Mesendoderm (in vitro differentiated cells): ENCODE data around the gene SAP30BP. TPM values are rescaled to one million over a fixed set of nuclear protein-coding genes. Genes with fewer than 3 reads are reported as not detected.

ENCODE experiments used
- DNase-seq: peaks from one replicate; pipeline ENCODE4 v3.0.0; 2013
- H2AK5ac ChIP-seq: 2 replicates; pipeline ENCODE4 v1.6.1; 2013; ENCODE audit warnings: low read length, inconsistent platforms
- H2BK120ac ChIP-seq: 2 replicates; pipeline ENCODE4 v1.6.1; 2013; ENCODE audit warnings: low read depth, mild to moderate bottlenecking, low read length, moderate library complexity, mixed read lengths
- H2BK15ac ChIP-seq: replicated peaks from 2 replicates; pipeline ENCODE4 v1.6.1; 2013; ENCODE audit warnings: low read depth, mild to moderate bottlenecking, moderate library complexity
- H2BK5ac ChIP-seq: 2 replicates; pipeline ENCODE4 v1.6.1; 2013; ENCODE audit warnings: low read length, inconsistent platforms
- H3K18ac ChIP-seq: 2 replicates; pipeline ENCODE4 v1.6.1; 2013; ENCODE audit warnings: mild to moderate bottlenecking, low read length, mixed read lengths
- H3K23ac ChIP-seq: one replicate; pipeline ENCODE4 v1.6.1; 2013; ENCODE audit warnings: low read length
- H3K27ac ChIP-seq: 2 replicates; pipeline ENCODE4 v1.5.1; 2013; ENCODE audit warnings: low read depth, mild to moderate bottlenecking, inconsistent platforms, low read length, moderate library complexity
- H3K27me3 ChIP-seq: 2 replicates; pipeline ENCODE4 v1.6.1; 2013; ENCODE audit warnings: low read length, control low read depth, mild to moderate bottlenecking, inconsistent platforms; ENCODE audit not compliant: insufficient read depth, poor library complexity
- H3K36me3 ChIP-seq: 2 replicates; pipeline ENCODE4 v1.6.1; 2013; ENCODE audit warnings: low read length, inconsistent platforms; ENCODE audit not compliant: control insufficient read depth, insufficient read depth
- H3K4ac ChIP-seq: one replicate; pipeline ENCODE4 v1.6.1; 2013; ENCODE audit warnings: low read depth, mild to moderate bottlenecking, low read length, moderate library complexity
- H3K4me1 ChIP-seq: 2 replicates; pipeline ENCODE4 v1.6.1; 2013; ENCODE audit warnings: low read depth, low read length, inconsistent platforms; ENCODE audit not compliant: control insufficient read depth
- H3K4me2 ChIP-seq: 2 replicates; pipeline ENCODE4 v1.6.1; 2013; ENCODE audit warnings: low read length
- H3K4me3 ChIP-seq: 2 replicates; pipeline ENCODE4 v1.5.1; 2013; ENCODE audit warnings: mild to moderate bottlenecking, low read length
- H3K56ac ChIP-seq: one replicate; pipeline ENCODE4 v1.6.1; 2013; ENCODE audit warnings: low read length
- H3K79me1 ChIP-seq: 2 replicates; pipeline ENCODE4 v1.6.1; 2013; ENCODE audit warnings: low read length, inconsistent platforms
- H3K79me2 ChIP-seq: 2 replicates; pipeline ENCODE4 v1.6.1; 2013; ENCODE audit warnings: mild to moderate bottlenecking, low read length; ENCODE audit not compliant: control insufficient read depth, insufficient read depth
- H3K9ac ChIP-seq: 2 replicates; pipeline ENCODE4 v1.6.1; 2013; ENCODE audit warnings: low read length, inconsistent platforms
- H4K5ac ChIP-seq: one replicate; pipeline ENCODE4 v1.6.1; 2013; ENCODE audit warnings: low read length
- H4K8ac ChIP-seq: one replicate; pipeline ENCODE4 v1.6.1; 2013; ENCODE audit warnings: low read depth, mild to moderate bottlenecking, control low read depth, low read length, moderate library complexity
- WGBS: extraction: QIAGEN DNeasy Blood & Tissue Kit; methylation state at CpG from one replicate; pipeline ENCODE4 v1.1.7; 2013; ENCODE audit warnings: low lambda C conversion rate, missing lambda C conversion rate; ENCODE audit not compliant: insufficient coverage; ENCODE audit errors: extremely low coverage; 5-methylcytosine and 5-hydroxymethylcytosine counted together
- polyA plus RNA-seq, 2 experiments: library from polyadenylated mRNA; stranded (reverse); fragments of 200-250 nt; gene quantifications; one replicate each; pipeline ENCODE4 v1.2.3, GENCODE V29; 2013

Gene SAP30BP
- 68.5 TPM for polyA plus RNA-seq (2013, experiment 1 of 2)
- 69.7 TPM for polyA plus RNA-seq (2013, experiment 2 of 2)

DNA sequence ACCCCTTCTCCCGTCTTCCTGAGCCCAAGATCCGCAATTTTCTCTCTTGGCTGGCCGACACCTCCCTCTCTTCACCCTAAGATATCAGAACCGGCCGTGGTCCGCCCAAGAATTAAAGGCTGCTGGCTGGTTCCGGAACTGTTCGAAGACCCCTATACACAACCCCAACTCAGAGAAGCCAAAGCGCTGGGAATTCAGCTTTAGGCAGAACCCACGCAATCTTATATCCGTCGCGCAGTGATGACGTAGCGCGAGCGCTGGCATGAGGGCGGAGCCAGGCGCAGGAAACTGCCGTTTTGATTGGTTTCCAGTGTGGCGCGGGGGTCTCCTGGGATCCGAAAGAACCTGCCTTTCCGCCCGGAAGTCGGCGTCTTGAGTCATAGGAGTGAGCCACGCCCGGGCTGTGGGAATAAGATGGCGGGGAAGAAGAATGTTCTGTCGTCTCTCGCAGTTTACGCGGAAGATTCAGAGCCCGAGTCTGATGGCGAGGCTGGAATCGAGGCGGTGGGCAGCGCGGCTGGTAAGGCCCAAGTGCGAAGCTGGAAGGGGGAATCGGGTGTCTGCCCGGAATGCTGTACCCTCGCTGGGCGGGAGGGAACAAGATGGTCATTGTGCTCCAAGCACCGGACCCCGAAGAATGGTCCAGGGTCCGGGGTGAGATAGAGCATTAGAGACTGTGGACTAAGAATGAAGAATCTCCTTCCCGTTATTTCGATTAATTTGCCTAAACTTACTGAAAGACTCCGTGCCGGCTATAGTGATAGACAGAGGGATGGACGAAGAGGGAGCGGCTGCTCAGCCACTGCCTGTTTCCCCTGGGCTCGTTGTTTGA lies at the start of gene SAP30BP, which contains the start of gene RECQL5:
Gene SAP30BP (plus strand): TSS at position 380 of the 832 bp plus-strand sequence. CDS start 35 bp downstream, at position 415.
Gene RECQL5 (minus strand): TSS at position 196 of the 832 bp plus-strand sequence. CDS start 597 bp downstream, outside the sequence.
- Histone ChIP-seq H3K9ac (peak within 1 kb of the TSS; percentile 92), H3K27me3 (no peaks in the 10 kb centered on the region), H2BK120ac (no peak within 1 kb of the TSS), H3K23ac (no peak within 1 kb of the TSS), H3K56ac (peak within 1 kb of the TSS; percentile 95), H3K79me2 (peaks cover 27% of the 10 kb centered on the region), H3K18ac (no peak within 1 kb of the TSS), H2AK5ac (no peak within 1 kb of the TSS), H3K27ac (no peak within 1 kb of the TSS), H4K8ac (peak within 1 kb of the TSS; percentile 97), H3K36me3 (no peaks in the 10 kb centered on the region), H4K5ac (peak within 1 kb of the TSS; percentile 15), H2BK15ac (no peak within 1 kb of the TSS), H3K4me3 (peak within 1 kb of the TSS; percentile 88), H3K4me2 (peak within 1 kb of the TSS; percentile 84), H3K4ac (no peak within 1 kb of the TSS), H3K79me1 (peaks cover 9% of the 10 kb centered on the region), H2BK5ac (no peak within 1 kb of the TSS), H3K4me1 (no peaks in the 10 kb centered on the region)
- DNase-seq = peak; percentile 99
- WGBS = no CpG with 5 or more reads among the region's 55 CpGs

DNA sequence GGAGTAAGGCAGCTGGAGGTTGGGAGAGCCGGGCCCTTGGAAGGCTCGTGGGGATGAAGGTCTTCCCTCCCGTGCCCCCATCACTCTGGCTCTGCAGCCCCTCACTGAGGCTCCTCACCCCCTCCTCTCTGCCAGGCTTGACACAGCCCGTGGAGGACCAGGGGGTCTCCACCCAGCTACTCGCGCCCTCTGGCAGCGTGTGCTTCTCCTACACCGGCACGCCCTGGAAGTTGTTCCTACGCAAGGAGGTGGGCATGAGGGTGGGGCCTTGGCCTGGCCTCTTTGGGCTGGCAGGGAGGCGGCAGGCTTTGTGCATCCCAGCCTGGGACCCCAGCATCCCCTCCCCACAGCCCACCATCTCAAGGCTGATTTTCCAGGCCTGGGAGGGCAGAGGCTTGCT lies 49.5 kb upstream of the SAP30BP start:
- Histone ChIP-seq H3K9ac (no peak overlapping the region), H3K4me3 (no peak overlapping the region), H4K5ac (no peak overlapping the region), H3K4ac (no peak overlapping the region), H2BK15ac (no peak overlapping the region), H3K36me3 (no peaks in the 10 kb centered on the region), H3K18ac (no peak overlapping the region), H3K4me1 (no peaks in the 10 kb centered on the region), H3K27me3 (no peaks in the 10 kb centered on the region), H2BK120ac (no peak overlapping the region), H3K27ac (no peak overlapping the region), H3K79me1 (no peaks in the 10 kb centered on the region), H2AK5ac (no peak overlapping the region), H2BK5ac (no peak overlapping the region), H3K56ac (no peak overlapping the region), H3K79me2 (no peaks in the 10 kb centered on the region), H3K23ac (no peak overlapping the region), H3K4me2 (no peak overlapping the region), H4K8ac (no peak overlapping the region)
- WGBS = no CpG with 5 or more reads among the region's 11 CpGs
- no peak for DNase-seq

GRCh38 chr17:75619506-75620431 lies 47.4 kb upstream of the SAP30BP start:
- H3K4me1 ChIP-seq = no peaks in the 10 kb centered on the region
- H4K5ac ChIP-seq = no peak overlapping the region
- H3K4ac ChIP-seq = no peak overlapping the region
- no peak overlapping the region for H3K56ac ChIP-seq
- H3K79me2 ChIP-seq = no peaks in the 10 kb centered on the region
- no peak overlapping the region for H3K4me3 ChIP-seq
- no peak overlapping the region for H2BK5ac ChIP-seq
- H3K23ac ChIP-seq = no peak overlapping the region
- H3K27ac ChIP-seq = no peak overlapping the region
- H3K18ac ChIP-seq = no peak overlapping the region
- no peak overlapping the region for H2BK15ac ChIP-seq
- no peaks in the 10 kb centered on the region for H3K27me3 ChIP-seq
- DNase-seq = peak; percentile 86
- H3K4me2 ChIP-seq = no peak overlapping the region
- H2BK120ac ChIP-seq = no peak overlapping the region
- H3K79me1 ChIP-seq = no peaks in the 10 kb centered on the region
- H2AK5ac ChIP-seq = no peak overlapping the region
- H3K9ac ChIP-seq = no peak overlapping the region
- WGBS = no CpG with 5 or more reads among the region's 36 CpGs
- H3K36me3 ChIP-seq = no peaks in the 10 kb centered on the region
- no peak overlapping the region for H4K8ac ChIP-seq

DNA sequence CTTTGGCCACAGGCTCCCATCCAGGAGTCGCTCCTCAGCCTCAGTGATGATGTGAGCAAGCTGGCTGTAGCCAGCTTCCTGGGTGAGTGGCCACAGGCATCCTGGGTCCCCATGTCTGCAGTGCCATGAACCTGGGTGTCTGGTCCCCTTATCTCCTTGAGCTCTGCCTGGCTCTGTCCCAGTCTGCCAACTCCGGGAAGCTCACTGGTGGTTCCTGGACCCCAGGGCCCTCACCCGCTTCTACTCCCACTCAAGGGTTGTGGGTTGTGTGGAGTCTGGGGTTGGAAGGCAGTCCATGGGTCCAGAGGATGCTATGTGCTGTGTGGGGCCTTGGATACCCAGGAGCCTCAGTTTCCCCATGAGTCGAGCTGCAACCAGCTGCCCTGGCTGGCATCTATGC lies 45.6 kb upstream of the SAP30BP start:
- WGBS = no CpG with 5 or more reads among the region's 4 CpGs
- H4K8ac ChIP-seq = no peak overlapping the region
- no peak overlapping the region for H3K27ac ChIP-seq
- no peak overlapping the region for H3K4ac ChIP-seq
- H2AK5ac ChIP-seq = no peak overlapping the region
- no peak overlapping the region for H2BK15ac ChIP-seq
- no peaks in the 10 kb centered on the region for H3K27me3 ChIP-seq
- no peak overlapping the region for H4K5ac ChIP-seq
- no peak overlapping the region for H2BK5ac ChIP-seq
- H3K36me3 ChIP-seq = no peaks in the 10 kb centered on the region
- no peak overlapping the region for H3K23ac ChIP-seq
- H3K56ac ChIP-seq = no peak overlapping the region
- H3K18ac ChIP-seq = no peak overlapping the region
- no peaks in the 10 kb centered on the region for H3K79me1 ChIP-seq
- DNase-seq = no peak
- no peak overlapping the region for H3K4me3 ChIP-seq
- H2BK120ac ChIP-seq = no peak overlapping the region
- H3K4me2 ChIP-seq = no peak overlapping the region
- H3K4me1 ChIP-seq = no peaks in the 10 kb centered on the region
- no peaks in the 10 kb centered on the region for H3K79me2 ChIP-seq
- no peak overlapping the region for H3K9ac ChIP-seq

DNA sequence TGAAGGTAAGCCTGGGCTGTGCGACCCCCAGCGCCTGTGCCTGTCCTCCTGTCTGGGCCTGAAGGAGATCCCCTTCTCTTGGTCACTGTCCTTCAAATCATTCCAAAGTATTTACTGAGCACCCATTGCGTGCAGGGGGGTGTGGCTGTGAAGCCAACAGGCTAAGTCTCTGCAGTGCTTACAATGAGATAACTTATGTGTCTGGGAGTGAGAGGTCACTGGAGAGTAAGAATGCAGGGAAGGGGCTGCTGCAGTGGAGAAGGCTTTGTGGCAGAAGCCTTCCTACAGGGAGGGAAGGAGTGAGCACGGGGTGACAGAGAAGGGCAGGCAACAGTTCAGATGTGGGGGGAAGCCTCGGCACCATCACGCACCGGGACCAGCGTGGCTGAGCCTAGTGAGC lies 45.1 kb upstream of the SAP30BP start:
- no peaks in the 10 kb centered on the region for H3K36me3 ChIP-seq
- no peaks in the 10 kb centered on the region for H3K4me1 ChIP-seq
- DNase-seq = peak; percentile 26
- H3K4me2 ChIP-seq = no peak overlapping the region
- no peak overlapping the region for H2BK15ac ChIP-seq
- no peak overlapping the region for H3K56ac ChIP-seq
- no peak overlapping the region for H2BK5ac ChIP-seq
- H3K27me3 ChIP-seq = no peaks in the 10 kb centered on the region
- no peak overlapping the region for H3K18ac ChIP-seq
- no peak overlapping the region for H3K9ac ChIP-seq
- H4K5ac ChIP-seq = no peak overlapping the region
- no peak overlapping the region for H2AK5ac ChIP-seq
- no peak overlapping the region for H4K8ac ChIP-seq
- H3K79me2 ChIP-seq = no peaks in the 10 kb centered on the region
- no peak overlapping the region for H3K23ac ChIP-seq
- WGBS = no CpG with 5 or more reads among the region's 8 CpGs
- H3K27ac ChIP-seq = no peak overlapping the region
- no peak overlapping the region for H2BK120ac ChIP-seq
- no peak overlapping the region for H3K4me3 ChIP-seq
- H3K79me1 ChIP-seq = no peaks in the 10 kb centered on the region
- H3K4ac ChIP-seq = no peak overlapping the region
